MM.1S (cell line): ENCODE results near the gene KCND3.

Experiments used
- EZH2 ChIP-seq: fragments of 300-600 bp; sonication (generic); optimal IDR thresholded peaks from 2 replicates; pipeline ENCODE3; 2017; ENCODE audit warnings: low read depth, mild to moderate bottlenecking, antibody characterized with exemption, low read length, mixed read lengths
- TF ChIP-seq, protein P1 (sequence below): fragments of 300-600 bp; sonication (generic); IDR thresholded peaks from 2 replicates; pipeline ENCODE4 v1.5.1; 2016; ENCODE audit warnings: antibody characterized with exemption, low read length, mixed read lengths

DNA sequence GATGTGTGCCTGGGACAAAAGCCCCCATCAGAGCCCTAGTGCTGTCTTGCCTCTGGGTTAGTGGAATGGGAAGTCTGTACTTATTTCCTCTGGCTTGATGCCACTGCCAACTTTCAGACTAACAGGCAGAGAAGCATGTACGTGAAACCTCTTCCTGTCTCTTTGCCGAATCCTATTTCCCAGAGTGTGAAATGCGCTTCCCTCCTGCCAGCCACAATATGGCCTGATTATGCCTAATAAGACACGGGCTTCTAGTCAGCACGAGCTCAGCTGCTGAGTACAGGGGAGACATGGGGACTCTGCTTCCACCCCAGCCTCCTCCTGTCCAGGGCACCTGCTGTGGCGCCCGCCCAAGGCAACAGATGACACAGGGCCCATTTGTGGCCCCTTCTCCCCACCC is 111.4 kb downstream of the KCND3 start:
- TF ChIP-seq EZH2, result no peak
- TF ChIP-seq, protein P1, sequence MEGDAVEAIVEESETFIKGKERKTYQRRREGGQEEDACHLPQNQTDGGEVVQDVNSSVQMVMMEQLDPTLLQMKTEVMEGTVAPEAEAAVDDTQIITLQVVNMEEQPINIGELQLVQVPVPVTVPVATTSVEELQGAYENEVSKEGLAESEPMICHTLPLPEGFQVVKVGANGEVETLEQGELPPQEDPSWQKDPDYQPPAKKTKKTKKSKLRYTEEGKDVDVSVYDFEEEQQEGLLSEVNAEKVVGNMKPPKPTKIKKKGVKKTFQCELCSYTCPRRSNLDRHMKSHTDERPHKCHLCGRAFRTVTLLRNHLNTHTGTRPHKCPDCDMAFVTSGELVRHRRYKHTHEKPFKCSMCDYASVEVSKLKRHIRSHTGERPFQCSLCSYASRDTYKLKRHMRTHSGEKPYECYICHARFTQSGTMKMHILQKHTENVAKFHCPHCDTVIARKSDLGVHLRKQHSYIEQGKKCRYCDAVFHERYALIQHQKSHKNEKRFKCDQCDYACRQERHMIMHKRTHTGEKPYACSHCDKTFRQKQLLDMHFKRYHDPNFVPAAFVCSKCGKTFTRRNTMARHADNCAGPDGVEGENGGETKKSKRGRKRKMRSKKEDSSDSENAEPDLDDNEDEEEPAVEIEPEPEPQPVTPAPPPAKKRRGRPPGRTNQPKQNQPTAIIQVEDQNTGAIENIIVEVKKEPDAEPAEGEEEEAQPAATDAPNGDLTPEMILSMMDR, result no peak
